ENCODE measurements around the gene DCBLD2.

The DCBLD2 gene

DNA sequence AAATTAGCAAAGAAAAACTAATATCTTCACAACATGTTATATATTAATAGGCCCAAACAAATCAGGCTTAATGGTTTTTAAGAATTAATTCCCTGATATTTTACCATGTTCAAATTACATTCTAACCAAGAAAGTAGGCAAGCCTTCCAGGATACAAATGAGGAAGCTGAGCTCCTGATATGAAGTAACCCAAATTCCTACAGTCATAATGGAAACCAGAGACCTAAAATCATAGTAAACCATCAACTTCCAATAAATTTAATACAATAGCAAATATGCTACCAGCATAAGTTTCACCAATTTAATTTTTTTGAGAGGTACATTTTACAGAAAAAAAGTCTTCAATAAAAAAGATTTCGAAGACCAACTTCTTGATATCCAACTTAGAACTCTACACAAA lies 3.8 kb downstream of the DCBLD2 start:
- Histone ChIP-seq H2BK5ac (ENCODE audit: low read depth, low read length, poor library complexity) (no peak overlapping the region), H2AFZ (ENCODE audit: insufficient read depth, low read length, poor library complexity) (no peak overlapping the region), H3K4me2 (ENCODE audit: low read length) (no peak overlapping the region), H3K23ac (ENCODE audit: low read length) (no peak overlapping the region), H3K4ac (ENCODE audit: low read depth, low read length) (no peak overlapping the region), H3K79me1 (ENCODE audit: low read length) (peaks cover 7% of the 10 kb centered on the region), H3K4me1 (ENCODE audit: control insufficient read depth in 1 of 2, insufficient read depth in 2 of 2, low read length in 2 of 2) (no peaks in the 10 kb centered on the region), H3K14ac (ENCODE audit: low read length) (no peak overlapping the region), H2BK120ac (ENCODE audit: insufficient read depth, low read length, poor library complexity) (no peak overlapping the region), H3K4me3 (ENCODE audit: low read depth, low read length) (no peak overlapping the region), H3K18ac (ENCODE audit: low read length) (no peak overlapping the region), H3K9ac (ENCODE audit: low read length) (no peak overlapping the region), H3K79me2 (ENCODE audit: control insufficient read depth, insufficient read depth, low read length, poor library complexity) (peaks cover 6% of the 10 kb centered on the region), H3K27ac (ENCODE audit: low read depth, low read length) (no peak overlapping the region), H3K9me3 (ENCODE audit: insufficient read depth, low read depth, low read length) (no peaks in the 10 kb centered on the region), H3K36me3 (ENCODE audit: control insufficient read depth in 1 of 2, insufficient read depth in 2 of 2, low read length in 2 of 2) (no peaks in the 10 kb centered on the region), H4K12ac (ENCODE audit: low read depth, low read length) (no peak overlapping the region), H2BK12ac (ENCODE audit: low read length) (no peak overlapping the region), H4K91ac (ENCODE audit: low read depth, low read length) (no peak overlapping the region), H2AK5ac (ENCODE audit: low read length) (no peak overlapping the region), H4K8ac (ENCODE audit: low read depth, low read length) (no peak overlapping the region), H3K27me3 (ENCODE audit: insufficient read depth, low read length) (no peaks in the 10 kb centered on the region)
- WGBS (ENCODE audit: extremely low coverage, insufficient coverage, insufficient read length) = no CpG with 5 or more reads among the region's 1 CpG
- DNase-seq = no peak

DNA sequence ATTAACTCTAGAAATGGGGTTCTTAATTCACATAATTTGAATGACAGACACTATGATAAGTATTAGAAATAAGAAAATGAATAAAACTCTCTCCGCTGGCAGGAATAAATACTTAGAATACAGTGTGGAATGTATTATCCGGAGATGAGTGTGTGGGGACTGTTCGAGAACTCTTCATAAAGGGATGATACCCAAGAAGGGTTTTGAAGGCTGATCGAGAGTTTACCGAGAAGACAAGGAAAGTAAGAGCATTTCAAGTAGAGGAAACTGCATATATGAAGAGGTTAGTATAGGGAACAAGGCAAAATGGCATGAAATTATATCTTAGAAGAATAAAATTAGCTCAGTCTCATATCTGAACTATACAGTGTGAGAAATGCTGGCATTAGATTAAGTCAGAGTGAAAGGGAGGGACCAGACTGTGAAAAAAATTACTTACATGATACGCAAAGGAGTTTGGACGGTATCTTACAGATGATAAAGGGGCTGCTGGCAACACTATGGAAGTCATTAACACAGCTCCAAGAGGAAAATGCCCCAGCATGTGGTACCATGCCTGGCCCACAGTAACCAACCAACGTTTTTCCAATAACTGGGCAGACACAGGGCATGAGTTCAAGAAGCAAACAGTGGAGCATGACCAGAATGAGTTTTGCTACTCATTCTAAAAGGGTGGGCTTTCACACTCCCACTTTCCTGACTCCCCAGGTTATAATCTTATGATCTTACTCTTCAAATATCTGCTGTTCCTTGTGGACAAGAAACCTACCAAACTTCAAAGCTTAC lies 6.5 kb downstream of the DCBLD2 start:
- WGBS (ENCODE audit: extremely low coverage, insufficient coverage, insufficient read length) = no CpG with 5 or more reads among the region's 8 CpGs
- Histone ChIP-seq H2BK5ac (ENCODE audit: low read depth, low read length, poor library complexity) (no peak overlapping the region), H3K79me2 (ENCODE audit: control insufficient read depth, insufficient read depth, low read length, poor library complexity) (no peaks in the 10 kb centered on the region), H3K23ac (ENCODE audit: low read length) (no peak overlapping the region), H4K91ac (ENCODE audit: low read depth, low read length) (no peak overlapping the region), H3K79me1 (ENCODE audit: low read length) (no peaks in the 10 kb centered on the region), H3K27ac (ENCODE audit: low read depth, low read length) (no peak overlapping the region), H3K27me3 (ENCODE audit: insufficient read depth, low read length) (no peaks in the 10 kb centered on the region), H2BK120ac (ENCODE audit: insufficient read depth, low read length, poor library complexity) (no peak overlapping the region), H3K4me3 (ENCODE audit: low read depth, low read length) (no peak overlapping the region), H3K4me2 (ENCODE audit: low read length) (no peak overlapping the region), H4K8ac (ENCODE audit: low read depth, low read length) (no peak overlapping the region), H2BK12ac (ENCODE audit: low read length) (no peak overlapping the region), H3K18ac (ENCODE audit: low read length) (no peak overlapping the region), H3K9ac (ENCODE audit: low read length) (no peak overlapping the region), H3K4ac (ENCODE audit: low read depth, low read length) (no peak overlapping the region), H3K14ac (ENCODE audit: low read length) (no peak overlapping the region), H4K12ac (ENCODE audit: low read depth, low read length) (no peak overlapping the region), H3K9me3 (ENCODE audit: insufficient read depth, low read depth, low read length) (no peaks in the 10 kb centered on the region), H2AFZ (ENCODE audit: insufficient read depth, low read length, poor library complexity) (no peak overlapping the region), H2AK5ac (ENCODE audit: low read length) (no peak overlapping the region), H3K36me3 (ENCODE audit: control insufficient read depth in 1 of 2, insufficient read depth in 2 of 2, low read length in 2 of 2) (no peaks in the 10 kb centered on the region), H3K4me1 (ENCODE audit: control insufficient read depth in 1 of 2, insufficient read depth in 2 of 2, low read length in 2 of 2) (peaks cover 2% of the 10 kb centered on the region in 2 experiments)
- DNase-seq = no peak

DNA sequence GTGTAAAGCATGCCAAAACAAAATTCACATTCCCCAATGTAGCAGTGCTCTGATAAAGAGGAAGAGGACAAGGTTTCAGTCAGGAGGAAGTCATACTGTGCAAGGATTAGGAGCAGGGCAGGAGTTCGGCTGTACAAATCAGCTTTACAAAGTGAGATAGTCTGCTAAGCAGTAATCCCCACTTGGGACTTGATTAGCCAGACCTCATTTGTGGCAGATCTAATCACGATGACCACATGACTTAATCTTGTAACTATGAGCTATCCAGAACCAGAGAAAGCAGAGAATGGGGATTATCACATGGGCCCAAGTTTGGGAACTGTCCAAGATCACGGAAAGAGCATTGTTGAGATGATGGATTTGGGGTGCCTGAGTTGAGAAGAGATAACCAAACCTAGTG lies 7.8 kb downstream of the DCBLD2 start:
- Histone ChIP-seq H2BK120ac (ENCODE audit: insufficient read depth, low read length, poor library complexity) (no peak overlapping the region), H3K14ac (ENCODE audit: low read length) (no peak overlapping the region), H3K79me2 (ENCODE audit: control insufficient read depth, insufficient read depth, low read length, poor library complexity) (no peaks in the 10 kb centered on the region), H4K12ac (ENCODE audit: low read depth, low read length) (no peak overlapping the region), H3K27ac (ENCODE audit: low read depth, low read length) (no peak overlapping the region), H3K4me2 (ENCODE audit: low read length) (no peak overlapping the region), H2AFZ (ENCODE audit: insufficient read depth, low read length, poor library complexity) (no peak overlapping the region), H4K8ac (ENCODE audit: low read depth, low read length) (no peak overlapping the region), H3K36me3 (ENCODE audit: control insufficient read depth in 1 of 2, insufficient read depth in 2 of 2, low read length in 2 of 2) (no peaks in the 10 kb centered on the region), H4K91ac (ENCODE audit: low read depth, low read length) (no peak overlapping the region), H3K9ac (ENCODE audit: low read length) (no peak overlapping the region), H2AK5ac (ENCODE audit: low read length) (no peak overlapping the region), H3K4me1 (ENCODE audit: control insufficient read depth in 1 of 2, insufficient read depth in 2 of 2, low read length in 2 of 2) (peaks cover 2% of the 10 kb centered on the region in 2 experiments), H2BK12ac (ENCODE audit: low read length) (no peak overlapping the region), H3K79me1 (ENCODE audit: low read length) (no peaks in the 10 kb centered on the region), H3K9me3 (ENCODE audit: insufficient read depth, low read depth, low read length) (no peaks in the 10 kb centered on the region), H3K27me3 (ENCODE audit: insufficient read depth, low read length) (no peaks in the 10 kb centered on the region), H3K4me3 (ENCODE audit: low read depth, low read length) (no peak overlapping the region), H2BK5ac (ENCODE audit: low read depth, low read length, poor library complexity) (no peak overlapping the region), H3K4ac (ENCODE audit: low read depth, low read length) (no peak overlapping the region), H3K18ac (ENCODE audit: low read length) (no peak overlapping the region), H3K23ac (ENCODE audit: low read length) (no peak overlapping the region)
- no peak for DNase-seq
- WGBS (ENCODE audit: extremely low coverage, insufficient coverage, insufficient read length) = no CpG with 5 or more reads among the region's 3 CpGs

DNA sequence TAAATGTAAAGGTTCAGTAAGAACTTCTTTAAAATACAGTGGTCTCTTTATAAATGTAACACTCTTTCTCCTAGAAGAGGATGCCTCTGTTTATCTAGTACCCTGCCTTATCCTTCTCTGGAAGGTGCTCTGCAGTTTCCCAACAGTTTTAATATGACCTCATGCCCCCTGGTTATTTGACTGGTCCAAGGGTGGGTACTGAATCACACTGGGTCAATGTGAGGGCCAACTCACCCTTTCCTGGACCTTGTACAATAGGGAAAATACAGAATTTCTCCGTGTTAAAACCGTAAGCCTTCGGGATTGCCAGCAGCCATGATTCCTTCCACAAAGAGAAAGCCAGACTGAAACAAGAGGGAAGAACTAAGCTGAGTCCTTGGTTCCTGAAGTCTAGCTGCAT lies 9.2 kb downstream of the DCBLD2 start:
- H4K8ac ChIP-seq (ENCODE audit: low read depth, low read length) = no peak overlapping the region
- H3K9me3 ChIP-seq (ENCODE audit: insufficient read depth, low read depth, low read length) = no peaks in the 10 kb centered on the region
- peaks cover 2% of the 10 kb centered on the region in 2 experiments for H3K4me1 ChIP-seq (ENCODE audit: control insufficient read depth in 1 of 2, insufficient read depth in 2 of 2, low read length in 2 of 2)
- no peak overlapping the region for H2AFZ ChIP-seq (ENCODE audit: insufficient read depth, low read length, poor library complexity)
- no peak overlapping the region for H3K18ac ChIP-seq (ENCODE audit: low read length)
- H3K4ac ChIP-seq (ENCODE audit: low read depth, low read length) = no peak overlapping the region
- H3K79me1 ChIP-seq (ENCODE audit: low read length) = no peaks in the 10 kb centered on the region
- no peak overlapping the region for H4K91ac ChIP-seq (ENCODE audit: low read depth, low read length)
- H3K27ac ChIP-seq (ENCODE audit: low read depth, low read length) = no peak overlapping the region
- no peak overlapping the region for H3K9ac ChIP-seq (ENCODE audit: low read length)
- no peak overlapping the region for H2BK120ac ChIP-seq (ENCODE audit: insufficient read depth, low read length, poor library complexity)
- H2BK12ac ChIP-seq (ENCODE audit: low read length) = no peak overlapping the region
- no peaks in the 10 kb centered on the region for H3K27me3 ChIP-seq (ENCODE audit: insufficient read depth, low read length)
- H3K4me3 ChIP-seq (ENCODE audit: low read depth, low read length) = no peak overlapping the region
- H3K14ac ChIP-seq (ENCODE audit: low read length) = no peak overlapping the region
- H3K23ac ChIP-seq (ENCODE audit: low read length) = no peak overlapping the region
- no peak overlapping the region for H2BK5ac ChIP-seq (ENCODE audit: low read depth, low read length, poor library complexity)
- no peak for DNase-seq
- no peaks in the 10 kb centered on the region for H3K36me3 ChIP-seq (ENCODE audit: control insufficient read depth in 1 of 2, insufficient read depth in 2 of 2, low read length in 2 of 2)
- H3K4me2 ChIP-seq (ENCODE audit: low read length) = no peak overlapping the region
- WGBS (ENCODE audit: extremely low coverage, insufficient coverage, insufficient read length) = no CpG with 5 or more reads among the region's 3 CpGs
- H2AK5ac ChIP-seq (ENCODE audit: low read length) = no peak overlapping the region
- H3K79me2 ChIP-seq (ENCODE audit: control insufficient read depth, insufficient read depth, low read length, poor library complexity) = no peaks in the 10 kb centered on the region
- H4K12ac ChIP-seq (ENCODE audit: low read depth, low read length) = no peak overlapping the region

Data from trophoblast cell (in vitro differentiated cells and primary cell).